GM12878 (cell line): Measurements from ENCODE around the gene OR2B2. TPM values are rescaled to one million over a fixed set of nuclear protein-coding genes. Genes with fewer than 3 reads are reported as not detected.

Source experiments
- BACH1 ChIP-seq: fragments of 450-650 bp; IDR thresholded peaks from 2 replicates; pipeline ENCODE4 v1.6.1; 2017; ENCODE audit warnings: mild to moderate bottlenecking, borderline replicate concordance
- BCL11A ChIP-seq: IDR thresholded peaks from 2 replicates; pipeline ENCODE4 v1.6.1; 2011; ENCODE audit warnings: low read depth, low read length
- BCL3 ChIP-seq: IDR thresholded peaks from 2 replicates; pipeline ENCODE4 v1.6.1; 2011; ENCODE audit warnings: borderline replicate concordance, low read depth, mild to moderate bottlenecking, moderate library complexity, low read length; ENCODE audit not compliant: insufficient read depth, poor library complexity, severe bottlenecking
- BHLHE40 ChIP-seq, 2 experiments: fragments of 450-650 bp in 1 of 2; IDR thresholded peaks; 2 replicates each; pipeline ENCODE4 v1.6.1; 2011 to 2017; ENCODE audit warnings: low read depth in 2 of 2, borderline replicate concordance in 1 of 2, improper control_type of control experiment in 1 of 2, low read length in 1 of 2, mild to moderate bottlenecking in 1 of 2
- CHD1 ChIP-seq: IDR thresholded peaks from 2 replicates; pipeline ENCODE4 v1.6.1; 2012; ENCODE audit warnings: low read depth, low read length, improper control_type of control experiment
- CREB1 ChIP-seq: IDR thresholded peaks from 2 replicates; pipeline ENCODE4 v1.6.1; 2012; ENCODE audit warnings: low read depth, mild to moderate bottlenecking, inconsistent platforms
- E2F8 ChIP-seq: fragments of 450-650 bp; IDR thresholded peaks from 2 replicates; pipeline ENCODE4 v1.6.1; 2018; ENCODE audit warnings: mild to moderate bottlenecking, low read depth, moderate library complexity; ENCODE audit not compliant: partially characterized antibody
- EED ChIP-seq: sonication (generic); IDR thresholded peaks from 2 replicates; pipeline ENCODE4 v1.6.1; 2016; ENCODE audit warnings: antibody characterized with exemption, low read depth
- ELK1 ChIP-seq: IDR thresholded peaks from 2 replicates; pipeline ENCODE4 v1.6.1; 2012; ENCODE audit warnings: low read depth, low read length, improper control_type of control experiment
- FOS ChIP-seq: IDR thresholded peaks from 3 replicates; pipeline ENCODE4 v1.6.1; 2011; ENCODE audit warnings: borderline replicate concordance; ENCODE audit not compliant: insufficient read length; ENCODE audit errors: extremely low read depth
- FOXK2 ChIP-seq: fragments of 450-650 bp; IDR thresholded peaks from 2 replicates; pipeline ENCODE4 v1.6.1; 2017; ENCODE audit warnings: mild to moderate bottlenecking, moderate library complexity
- HCFC1 ChIP-seq: fragments of 150-350 bp; IDR thresholded peaks from 2 replicates; pipeline ENCODE4 v1.6.1; 2014; ENCODE audit warnings: low read length
- HDGF ChIP-seq: fragments of 450-650 bp; IDR thresholded peaks from 2 replicates; pipeline ENCODE4 v1.6.1; 2016; ENCODE audit warnings: antibody characterized with exemption
- IKZF1 ChIP-seq: fragments of 450-650 bp; conservative IDR thresholded peaks from 2 replicates; pipeline ENCODE4 v1.6.1; 2017; ENCODE audit warnings: antibody characterized with exemption, mild to moderate bottlenecking
- MTA3 ChIP-seq: IDR thresholded peaks from 2 replicates; pipeline ENCODE4 v1.6.1; 2012; ENCODE audit warnings: low read length, inconsistent platforms, borderline replicate concordance
- NR2C1 ChIP-seq: fragments of 450-650 bp; IDR thresholded peaks from 2 replicates; pipeline ENCODE4 v1.6.1; 2017; ENCODE audit warnings: antibody characterized with exemption, mild to moderate bottlenecking, moderate library complexity
- POLR2AphosphoS2 ChIP-seq: IDR thresholded peaks from 2 replicates; pipeline ENCODE4 v1.6.1; 2011; ENCODE audit warnings: low read depth, mild to moderate bottlenecking, low read length, improper control_type of control experiment, moderate library complexity
- RAD21 ChIP-seq: IDR thresholded peaks from 2 replicates; pipeline ENCODE4 v1.6.1; 2011; ENCODE audit warnings: mild to moderate bottlenecking, low read depth, low read length, moderate library complexity; ENCODE audit not compliant: insufficient read depth
- RELA ChIP-seq: fragments of 450-650 bp; IDR thresholded peaks from 2 replicates; pipeline ENCODE4 v1.8.0; 2014; ENCODE audit warnings: borderline replicate concordance; ENCODE audit not compliant: partially characterized antibody
- SMAD5 ChIP-seq: IDR thresholded peaks from 2 replicates; pipeline ENCODE4 v1.6.1; 2016; ENCODE audit warnings: antibody characterized with exemption, low read depth
- SMARCA5 ChIP-seq: fragments of 450-650 bp; IDR thresholded peaks from 2 replicates; pipeline ENCODE4 v1.6.1; 2017; ENCODE audit warnings: mild to moderate bottlenecking
- STAT3 ChIP-seq: IDR thresholded peaks from 2 replicates; pipeline ENCODE4 v1.6.1; 2011; ENCODE audit warnings: low read depth, low read length, improper control_type of control experiment
- ZSCAN29 ChIP-seq: fragments of 450-650 bp; IDR thresholded peaks from 2 replicates; pipeline ENCODE4 v1.6.1; 2017; ENCODE audit warnings: mild to moderate bottlenecking, moderate library complexity
- polyA plus RNA-seq, 11 experiments: library from polyadenylated mRNA; depleted of rRNA in 4 of 11; unstranded in 6 of 11; stranded (reverse) in 5 of 11; fragments of >200 nt; fragmentation: Nextera tagmentation in 4 of 11; fragmentation: Illumina TruSeq in 1 of 11; extraction: Ambion mirVana in 4 of 11; extraction: Trizol in 1 of 11; gene quantifications; 1 replicate in 1 of 11; 2 replicates in 10 of 11; pipeline versions ENCODE4 v1.2.1 to v1.2.3, GENCODE V29; 2011 to 2016; ENCODE audit warnings: inconsistent platforms in 2 of 11, missing spikeins in 2 of 11, low read depth in 1 of 11
- total RNA-seq, 4 experiments: library from RNA; depleted of rRNA in 3 of 4; stranded (reverse); fragments of >200 nt in 3 of 4; fragmentation: Illumina TruSeq in 1 of 4; extraction: Trizol in 1 of 4; gene quantifications; 2 replicates each; pipeline versions ENCODE4 v1.2.1 to v1.2.3, GENCODE V29; 2013 to 2021

OR2B2 gene
- total and polyA plus RNA-seq, 10 of the 15 experiments (the other 5 are each of a cell fraction or from before 2014, with no cell fraction given): not detected

GRCh38 chr6:27893059-27893835 lies 18.9 kb downstream of the OR2B2 start (continued):
- TF ChIP-seq E2F8 (peak; percentile 58), FOS (peak; percentile 62), EED (no peak), ELK1 (no peak), POLR2AphosphoS2 (peak; percentile 99), HDGF (peak; percentile 64; the same call in 1 of the 2 replicates), BACH1 (peak; percentile 86), SMAD5 (peak; percentile 99), CHD1 (peak; percentile 72; the same call in 1 of the 2 replicates), RELA (peak; percentile 49), CREB1 (peak; percentile 89), NR2C1 (no peak), STAT3 (no peak), RAD21 (no peak), BHLHE40 (IDR thresholded peaks at IDR 0.05; ENCODE audit: borderline replicate concordance in 1 of 2, low read depth in 2 of 2, low read length in 1 of 2) (0 out of 4 replicates have a peak, but pooled peaks of 1 of the 2 experiments have one; percentile 26), FOXK2 (no peak), SMARCA5 (peak; percentile 51), BCL11A (peak; percentile 50), HCFC1 (peak; percentile 53), IKZF1 (peak; percentile 57), MTA3 (no peak), BCL3 (no peak), ZSCAN29 (peak; percentile 74; the same call in 1 of the 2 replicates)
